Fibroblast of skin of left quadriceps (primary cell): Measurements from ENCODE around the gene PDZD2.
"Not testable (repeated sequence)": the region's sequence is repeated elsewhere in the genome, so short reads cannot be mapped to it uniquely, and the experiment has no call there.

Source experiments
- DNase-seq, 2 experiments: peaks; one replicate each; pipeline ENCODE4 v3.0.0-alpha.2; 2013; ENCODE audit warnings: low read depth in 2 of 2

Gene PDZD2

DNA sequence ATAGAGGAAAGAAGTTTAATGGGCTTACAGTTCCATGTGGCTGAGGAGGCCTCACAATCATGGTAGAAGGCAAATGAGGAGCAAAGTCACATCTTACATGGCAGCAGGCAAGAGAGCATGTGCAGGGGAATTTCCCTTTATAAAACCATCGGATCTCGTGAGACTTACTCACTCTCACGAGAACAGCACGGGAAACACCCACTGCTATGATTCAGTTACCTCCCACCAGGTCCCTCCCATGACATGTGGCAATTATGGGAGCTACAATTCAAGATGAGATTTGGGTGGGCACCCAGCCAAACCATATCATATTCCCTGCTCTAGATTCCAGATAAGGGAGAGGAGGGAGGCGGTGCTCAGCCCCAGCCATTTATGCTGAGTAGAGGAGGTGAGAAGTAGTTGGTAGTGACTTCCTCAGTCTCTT, 336.3 kb downstream of the PDZD2 start:
- DNase-seq = not testable (repeated sequence)

DNA sequence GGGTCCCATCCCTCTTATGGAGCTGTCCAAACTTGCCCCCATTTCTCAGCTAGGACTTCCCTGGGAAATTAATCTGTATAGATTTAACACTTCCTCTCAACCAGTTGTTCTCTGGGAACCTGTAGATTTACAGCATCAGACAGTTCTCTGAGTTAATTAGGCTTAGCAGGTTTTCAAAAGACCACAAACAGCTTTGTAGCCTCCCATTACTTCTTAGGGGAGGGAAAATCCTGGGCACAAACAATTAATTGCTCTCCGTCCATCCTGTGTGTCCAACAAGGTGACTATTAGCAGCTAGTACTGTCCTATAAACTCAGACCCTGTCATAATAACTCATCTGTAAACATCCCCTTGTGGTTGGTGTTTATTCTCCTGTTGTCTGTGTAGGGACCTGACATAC, 337.2 kb downstream of the PDZD2 start:
- no peak for DNase-seq

DNA sequence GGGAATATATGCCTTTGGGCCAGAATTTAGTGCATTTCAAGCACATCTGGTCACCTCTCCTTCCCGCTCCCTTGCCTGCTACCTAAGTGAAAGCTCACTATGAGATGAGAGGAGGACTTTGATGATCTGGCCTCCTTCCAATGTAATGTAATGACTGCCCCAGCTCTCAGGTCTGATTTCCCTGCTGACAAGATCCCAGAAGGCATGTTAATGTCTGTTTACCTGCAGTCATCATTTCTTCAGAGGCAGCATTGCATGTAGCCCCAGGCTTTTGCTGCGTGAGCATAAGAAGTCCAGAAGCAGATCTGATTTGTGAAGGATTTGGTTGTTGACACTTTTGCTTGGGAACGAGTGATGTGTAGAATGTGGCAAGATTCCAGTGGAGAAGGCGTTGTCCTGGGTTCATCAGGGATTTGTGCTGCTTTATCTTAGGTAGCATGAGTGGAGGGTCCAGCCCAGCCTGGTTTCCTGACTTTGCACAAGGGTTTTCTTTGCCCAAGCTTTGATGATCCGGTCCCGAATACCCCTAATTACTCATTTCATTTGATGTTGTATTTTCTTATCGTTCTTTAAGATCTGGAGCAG, 342.5 kb downstream of the PDZD2 start:
- DNase-seq = no peak

DNA sequence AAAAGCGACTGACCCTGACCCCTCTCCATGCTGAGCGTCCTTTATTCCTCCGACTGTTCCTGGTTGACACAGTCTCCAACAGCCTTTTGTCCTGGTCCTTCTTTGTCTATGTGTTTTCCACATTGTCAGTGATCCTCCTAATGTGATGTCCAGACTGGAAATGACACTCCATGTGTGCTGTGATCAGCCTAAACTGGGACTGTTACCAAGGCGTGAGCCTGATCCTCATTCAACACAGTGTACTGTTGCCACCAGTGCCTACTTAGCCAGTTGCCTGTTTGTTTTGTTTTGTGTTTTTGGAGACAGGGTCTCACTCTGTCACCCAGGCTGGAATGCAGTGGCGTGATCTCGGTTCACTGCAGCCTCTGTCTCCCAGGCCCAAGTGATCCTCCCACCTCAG, 343.1 kb downstream of the PDZD2 start:
- no peak for DNase-seq

DNA sequence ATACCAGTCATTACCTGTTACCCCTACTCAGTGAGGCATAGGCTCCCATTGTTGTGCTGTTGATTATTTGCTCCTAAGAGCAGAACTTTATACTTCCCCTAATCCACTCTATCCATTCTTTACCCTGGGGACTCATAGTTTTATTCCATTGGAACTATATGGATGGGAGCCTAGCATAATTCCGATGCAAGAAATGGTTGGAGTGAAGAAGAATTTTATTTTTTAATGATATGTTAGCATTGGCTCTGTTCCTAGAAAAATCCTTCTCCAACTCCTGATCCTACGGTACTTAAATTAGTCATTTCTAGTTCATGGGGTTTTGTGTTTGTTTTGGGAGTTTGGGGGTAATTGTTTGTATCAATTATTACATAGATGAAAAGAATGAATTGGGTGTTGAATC, 343.7 kb downstream of the PDZD2 start:
- DNase-seq = peak; percentile 14 to 18

DNA sequence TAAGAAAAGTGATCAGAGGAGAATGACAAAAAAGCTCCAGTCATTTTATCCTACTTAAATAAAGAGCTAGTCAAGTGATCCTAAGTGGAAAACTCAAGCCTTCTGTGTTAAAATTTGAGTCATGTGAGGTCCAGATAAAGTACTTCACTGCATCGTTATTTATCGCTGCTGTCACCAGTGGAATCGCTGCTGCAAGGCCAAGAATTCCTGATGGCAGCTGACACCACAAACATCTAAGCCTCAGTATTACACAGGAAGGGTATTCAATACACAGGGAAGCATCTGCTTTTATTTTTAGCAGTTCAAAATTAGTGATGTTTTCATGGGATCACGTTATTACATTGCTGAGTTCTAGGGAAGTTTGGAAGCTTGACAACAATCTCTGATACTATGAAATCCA, 344.9 kb downstream of the PDZD2 start:
- peak; percentile 92 for DNase-seq

DNA sequence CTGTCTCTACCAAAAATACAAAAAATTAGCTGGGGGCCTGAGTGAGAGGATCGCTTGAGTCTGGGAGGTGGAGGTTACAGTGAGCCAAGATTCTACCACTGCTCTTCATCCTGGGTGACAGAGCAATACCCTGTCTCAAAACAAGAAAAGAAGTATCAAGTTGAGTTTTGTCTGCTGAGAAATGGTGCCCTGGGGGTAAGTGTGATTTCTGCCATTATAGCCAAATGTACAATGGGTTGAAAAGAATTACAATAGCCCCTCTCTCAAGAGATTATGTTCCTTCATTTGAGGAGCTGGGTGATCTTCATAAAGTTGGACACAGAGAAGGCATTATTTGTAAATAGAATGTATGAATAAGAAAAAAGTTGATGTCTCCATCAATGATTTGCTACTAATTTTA, 345.8 kb downstream of the PDZD2 start:
- no peak for DNase-seq

DNA sequence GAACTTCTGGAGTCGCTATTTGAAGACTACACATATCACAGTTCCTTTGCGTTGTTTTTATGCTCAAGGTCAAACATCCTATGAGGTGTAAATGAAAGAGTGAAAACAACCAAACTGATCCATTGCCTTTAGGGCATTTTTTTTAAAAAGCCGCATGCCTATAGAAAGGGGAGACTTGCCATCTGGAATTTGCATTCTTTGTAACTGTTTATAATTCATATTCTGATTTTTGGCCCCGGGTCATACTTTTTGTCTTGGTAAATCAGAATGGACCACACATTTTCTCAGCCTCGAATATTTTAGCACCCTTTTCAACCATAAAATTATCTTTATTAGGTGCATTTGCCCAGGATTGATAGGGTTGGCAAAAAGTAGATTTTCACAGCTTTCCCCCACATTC, 347.2 kb downstream of the PDZD2 start:
- no peak for DNase-seq

DNA sequence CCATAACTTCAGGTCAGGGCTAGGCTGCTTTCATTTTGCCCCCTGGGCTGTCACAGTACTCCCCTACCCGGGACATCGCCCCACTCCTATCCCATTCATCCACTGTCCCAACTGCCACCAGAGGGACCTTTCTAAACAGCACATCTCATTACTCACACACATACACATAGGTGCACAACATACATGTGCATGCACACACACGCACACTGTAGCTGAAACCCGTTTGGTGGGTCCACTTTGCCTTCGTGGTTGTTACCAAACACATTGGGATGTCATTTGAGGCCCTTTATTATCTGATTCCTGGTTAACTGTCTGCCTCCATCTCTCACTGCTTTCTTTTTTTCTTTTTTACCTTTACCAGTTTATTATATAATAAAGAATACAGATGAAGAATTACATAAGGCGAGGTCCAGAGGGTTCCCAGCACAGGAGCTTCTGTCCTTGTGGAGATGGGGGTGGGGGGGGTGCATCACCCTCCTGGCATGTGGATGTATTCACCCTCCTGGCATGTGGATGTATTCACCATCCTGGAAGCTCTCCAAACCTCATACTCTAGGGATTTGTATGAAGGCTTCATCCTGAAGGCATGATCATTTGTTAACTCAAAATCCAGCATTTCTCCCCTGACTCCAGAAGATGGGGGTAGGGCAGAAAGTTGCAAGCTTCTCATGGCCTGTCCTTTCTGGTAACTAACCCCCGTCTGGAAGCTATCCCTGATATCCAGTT, 349.2 kb downstream of the PDZD2 start:
- DNase-seq = peak; percentile 96 to 97

DNA sequence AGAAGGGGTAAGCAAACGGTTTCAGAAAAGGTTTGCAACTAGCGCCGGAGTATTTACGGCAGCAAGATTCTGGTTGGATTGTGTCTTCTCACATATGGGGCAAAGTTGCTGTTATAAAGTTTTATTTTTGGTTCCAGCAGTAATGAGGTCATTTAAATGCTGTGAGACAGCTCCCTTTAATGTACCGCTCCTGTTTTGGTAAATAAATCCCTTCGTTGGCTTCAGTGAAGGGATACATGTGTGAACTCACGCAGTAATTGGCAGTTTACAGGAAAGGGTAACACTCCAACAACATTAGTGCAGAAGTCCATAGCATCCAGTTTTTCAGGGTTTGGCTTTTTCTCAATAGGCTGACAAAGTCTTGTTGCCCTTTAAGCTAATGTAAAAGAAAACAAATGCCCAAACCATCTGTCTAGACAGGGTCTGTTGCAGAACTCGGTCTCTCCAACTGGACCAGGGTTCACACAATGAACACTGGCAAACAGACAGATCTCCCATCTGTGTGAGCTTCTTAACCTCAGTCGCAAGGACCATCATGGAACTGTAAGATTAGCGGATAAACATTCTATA, 351.2 kb downstream of the PDZD2 start:
- DNase-seq = no peak

DNA sequence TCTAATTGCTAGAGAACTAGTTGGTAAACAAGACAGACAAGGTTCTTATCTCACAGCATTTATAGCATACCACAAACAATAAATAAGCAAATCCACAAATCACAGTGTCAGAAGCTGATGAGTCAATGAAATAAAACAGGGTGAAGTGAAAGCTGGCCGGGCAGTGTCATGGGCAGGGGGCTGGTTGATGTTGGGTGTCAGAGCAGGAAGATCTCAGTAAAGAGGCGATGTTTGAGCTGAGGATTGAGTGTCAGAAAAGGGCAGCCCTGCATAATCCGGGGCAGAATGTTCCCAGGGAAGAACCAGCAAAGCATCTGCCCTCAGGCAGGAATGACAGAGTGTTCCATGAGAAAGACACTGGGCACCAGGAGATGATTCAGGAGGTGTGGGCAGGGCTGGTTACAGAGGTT, 351.8 kb downstream of the PDZD2 start:
- no peak for DNase-seq

DNA sequence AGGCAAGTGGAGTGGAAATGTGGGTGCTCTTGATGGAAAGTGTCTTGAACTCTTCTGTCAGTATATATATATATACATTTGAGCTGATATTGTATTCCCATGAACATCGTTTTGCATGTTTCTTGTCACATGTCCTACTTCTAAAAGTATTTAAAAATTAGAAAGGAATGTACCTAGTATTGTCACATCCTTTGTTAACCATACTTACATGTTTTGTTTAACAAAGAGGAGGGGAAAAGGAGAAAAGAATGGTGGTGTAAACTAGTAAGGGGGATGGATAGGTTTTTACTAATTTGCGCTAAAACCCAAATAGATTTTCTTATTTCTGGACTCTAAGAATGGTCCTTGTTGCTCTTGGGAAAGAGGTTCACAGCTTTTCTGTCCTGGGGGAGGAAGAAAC, 353.4 kb downstream of the PDZD2 start:
- DNase-seq = no peak

DNA sequence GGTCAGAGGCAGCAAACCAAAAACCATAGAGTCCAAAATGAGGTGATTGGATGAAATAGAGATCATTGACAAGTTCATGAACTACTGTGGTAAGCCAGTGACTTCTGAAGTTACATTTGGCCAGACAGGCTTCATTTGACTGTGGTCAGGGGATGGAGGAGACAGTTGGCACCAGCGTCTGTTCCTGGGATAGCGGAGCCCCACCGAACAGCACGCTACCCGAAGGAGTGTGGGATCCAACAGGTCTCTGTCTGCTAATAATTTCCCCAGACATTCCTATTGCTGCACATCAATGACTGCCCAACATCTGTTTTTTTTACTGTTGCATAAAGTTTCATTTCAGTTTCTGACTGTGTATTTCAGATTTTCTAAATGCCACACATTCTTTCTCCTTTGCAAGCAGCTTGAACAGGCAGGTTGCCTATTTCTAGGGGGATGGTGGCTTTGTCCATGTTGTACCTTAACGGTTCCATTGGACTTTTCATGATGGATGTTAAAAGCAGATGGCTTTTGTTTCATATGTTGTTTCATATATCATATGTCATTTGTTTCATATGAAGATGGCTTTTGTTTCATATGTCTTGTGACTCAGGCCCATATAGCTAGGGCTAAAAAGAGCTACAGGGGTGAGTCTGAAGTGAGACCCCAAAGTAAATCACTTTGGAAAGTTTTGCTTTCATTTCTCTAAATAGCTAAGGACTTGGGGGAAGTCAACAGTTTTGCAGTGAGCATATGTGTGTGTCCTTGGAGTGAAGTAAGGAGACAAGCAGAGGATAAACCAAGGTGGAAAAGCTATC, 354.4 kb downstream of the PDZD2 start:
- DNase-seq = peak; percentile 77 to 78

DNA sequence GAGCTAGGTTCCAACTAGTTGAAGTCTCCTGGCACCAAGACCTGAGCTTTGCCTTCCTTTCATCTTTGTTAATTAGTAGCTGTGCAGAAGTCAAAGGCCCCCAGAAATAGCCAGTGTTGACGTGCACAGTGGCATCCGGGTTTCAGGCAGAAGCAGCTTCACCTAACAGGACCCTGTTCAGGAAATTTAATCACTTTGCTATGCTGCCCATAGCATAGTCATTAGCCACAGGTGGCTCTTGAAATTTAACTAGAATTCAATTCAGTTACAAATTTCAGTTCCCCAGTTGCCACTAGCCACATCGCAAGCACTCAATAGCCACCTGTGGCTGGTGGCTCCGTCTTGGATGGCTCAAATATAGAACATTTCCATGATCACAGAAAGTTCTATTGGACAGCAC, 356.1 kb downstream of the PDZD2 start:
- no peak for DNase-seq

DNA sequence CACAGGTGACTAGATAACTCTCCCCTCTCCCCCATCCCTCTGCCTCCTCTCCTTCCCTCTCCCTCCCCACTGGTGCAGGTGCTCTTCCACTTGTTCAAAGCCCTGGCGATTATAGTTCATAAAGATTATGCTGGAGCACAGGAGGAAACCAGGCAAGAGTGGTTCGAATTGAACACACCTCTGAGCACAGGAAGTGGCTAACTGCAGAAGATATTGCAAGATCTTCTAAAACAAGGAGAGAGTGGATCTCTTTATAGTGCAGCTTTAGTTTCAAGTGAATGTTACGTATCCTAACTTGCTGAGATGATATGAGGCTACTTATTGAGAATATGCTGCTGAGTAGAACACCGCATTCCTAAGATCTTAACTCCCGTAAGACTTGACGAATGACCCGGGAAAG, 356.8 kb downstream of the PDZD2 start:
- no peak for DNase-seq

DNA sequence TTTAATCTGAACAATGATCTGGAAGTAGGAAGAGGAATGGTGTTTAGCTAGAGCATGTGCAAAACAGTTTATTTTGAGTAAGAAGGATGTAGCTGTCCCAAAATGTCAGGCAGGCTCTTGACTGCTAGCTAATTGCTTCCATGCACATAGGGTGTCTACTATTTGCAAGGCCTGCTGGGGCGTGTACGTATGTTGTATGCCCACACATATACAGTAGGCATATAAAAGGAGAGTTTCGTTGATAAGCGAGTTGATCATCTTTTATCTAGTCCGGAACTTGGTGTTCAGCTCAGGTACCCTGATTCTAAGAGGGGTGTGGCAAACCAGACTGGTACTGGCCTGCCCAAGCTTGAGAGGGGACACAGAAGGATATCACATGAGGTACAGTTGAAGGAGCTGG, 358.0 kb downstream of the PDZD2 start:
- no peak for DNase-seq

DNA sequence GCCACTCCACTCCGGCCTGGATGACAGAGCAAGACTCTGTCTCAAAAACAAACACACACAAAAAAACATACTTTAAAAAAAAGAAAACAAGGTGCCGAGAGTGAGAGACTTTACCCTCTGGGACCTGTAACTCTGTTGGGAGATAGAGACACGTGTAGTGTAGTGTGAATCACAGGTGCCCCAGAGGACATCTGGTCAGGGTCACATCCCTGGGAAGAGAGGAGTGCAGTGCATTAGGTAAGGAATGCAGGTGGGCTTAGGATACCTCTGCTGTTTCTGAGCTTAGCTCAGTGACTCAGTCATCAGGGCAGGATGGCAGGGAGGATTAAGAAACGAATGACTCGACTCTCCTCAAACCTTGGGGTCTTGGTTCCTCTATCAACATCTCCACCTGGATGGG, 360.5 kb downstream of the PDZD2 start:
- DNase-seq = no peak

DNA sequence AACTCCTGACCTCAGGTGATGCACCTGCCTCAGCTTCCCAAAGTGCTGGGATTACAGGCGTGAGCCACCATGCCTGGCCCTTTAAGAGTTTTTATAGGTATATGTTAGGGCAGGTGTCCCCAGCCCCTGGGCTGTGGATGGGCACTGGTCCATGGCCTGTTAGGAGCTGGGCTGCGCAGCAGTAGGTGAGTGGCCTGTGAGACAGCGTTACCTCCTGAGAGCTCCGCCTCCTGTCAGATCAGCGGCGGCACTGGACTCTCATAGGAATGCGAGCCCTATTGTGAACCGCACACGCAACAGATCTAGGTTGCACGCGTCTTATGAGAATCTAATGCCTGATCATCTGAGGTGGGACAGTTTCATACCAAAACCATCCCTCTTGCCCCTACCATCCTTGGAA, 361.8 kb downstream of the PDZD2 start:
- no peak for DNase-seq

DNA sequence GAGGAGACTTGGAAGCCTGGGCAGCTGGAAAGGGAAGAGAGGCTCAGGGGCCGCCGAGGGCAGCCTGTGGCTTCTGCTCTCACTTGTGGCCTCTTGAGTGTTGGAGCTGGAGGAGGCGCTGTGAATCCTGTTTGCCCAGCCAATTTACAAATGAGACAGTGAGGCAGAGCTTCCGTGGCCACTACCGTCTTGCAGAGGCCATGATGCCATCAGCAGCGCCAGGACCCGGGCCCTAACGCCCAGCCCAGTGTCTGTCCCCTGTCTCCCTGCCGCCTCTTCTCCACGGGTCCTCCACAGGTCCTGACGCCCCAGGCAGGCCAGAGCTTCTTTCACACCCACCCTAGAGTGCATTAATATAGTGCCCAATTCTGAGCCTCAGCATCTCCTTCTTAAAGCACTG, 362.4 kb downstream of the PDZD2 start:
- no peak for DNase-seq

DNA sequence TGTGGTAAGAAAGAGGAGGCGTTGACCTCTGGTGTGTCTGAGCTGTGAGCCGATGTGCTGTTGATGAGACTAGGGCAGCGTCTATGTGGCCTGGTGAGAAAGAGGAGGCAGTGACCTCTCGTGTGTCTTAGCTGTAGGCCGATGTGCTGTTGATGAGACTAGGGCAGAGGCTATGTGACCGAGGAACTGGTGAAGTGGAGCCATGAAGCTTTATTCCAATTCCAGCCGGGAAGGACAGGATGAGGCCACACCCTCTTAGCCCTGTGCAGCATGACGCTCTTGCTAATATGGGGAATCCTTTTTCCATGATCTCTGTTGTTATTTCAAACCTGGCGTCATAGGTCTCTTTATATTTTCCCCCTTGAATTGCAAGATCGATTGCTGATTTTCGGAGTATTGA, 362.8 kb downstream of the PDZD2 start:
- no peak for DNase-seq

DNA sequence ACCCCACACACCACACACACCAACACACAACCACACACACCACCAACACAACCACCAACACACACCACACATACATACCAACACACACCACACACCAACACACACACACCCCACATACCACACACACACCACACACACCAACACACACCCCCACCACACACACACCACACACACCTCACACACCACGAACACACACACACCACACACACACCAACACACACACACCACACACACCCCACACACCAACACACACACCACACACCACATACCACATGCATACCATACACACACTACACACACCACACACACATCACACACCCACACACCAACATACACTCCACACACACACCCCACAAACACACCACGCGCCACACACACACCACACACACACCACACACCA, 363.8 kb downstream of the PDZD2 start:
- no peak for DNase-seq

DNA sequence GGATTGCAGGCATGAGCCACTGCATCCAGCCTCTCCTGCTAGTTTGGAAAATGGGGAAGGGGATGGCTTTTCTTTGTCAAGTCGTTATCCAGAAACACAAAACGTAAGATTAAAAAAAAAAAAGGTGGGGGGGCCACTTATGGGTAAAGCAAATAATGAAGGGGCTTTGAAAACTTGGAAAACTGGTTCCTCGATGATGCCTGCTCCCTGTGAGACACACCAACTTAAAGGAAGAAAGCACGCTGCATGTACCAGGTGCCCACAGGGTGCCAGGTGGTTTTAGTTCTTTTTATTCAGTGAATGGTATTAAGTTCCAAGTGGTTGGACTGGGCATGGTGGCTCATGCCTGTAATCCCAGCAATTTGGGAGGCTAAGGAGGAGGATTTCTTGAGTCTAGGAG, 365.1 kb downstream of the PDZD2 start:
- no peak for DNase-seq

DNA sequence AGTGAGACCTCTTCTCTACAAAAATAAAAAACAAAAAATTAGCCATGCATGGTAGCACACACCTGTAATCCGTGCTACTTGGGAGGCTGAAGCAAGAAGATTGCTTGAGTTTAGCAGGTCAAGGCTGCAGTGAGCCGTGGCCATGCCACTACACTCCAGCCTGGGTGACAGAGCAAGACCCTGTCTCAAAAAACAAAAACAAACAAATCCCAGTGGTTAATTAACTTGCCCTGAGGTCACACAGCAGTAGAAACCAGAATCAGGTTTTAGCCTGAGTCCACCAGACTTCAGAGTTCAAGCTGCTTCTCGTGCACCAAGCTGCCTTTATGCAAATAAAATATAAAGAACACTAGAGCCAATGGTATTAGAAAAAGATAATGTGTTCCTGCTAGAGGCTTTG, 365.5 kb downstream of the PDZD2 start:
- DNase-seq = no peak
